NCI-H1048 (cell line): ENCODE results near the gene PTPRN2.
"Not testable (repeated sequence)": the region's sequence is repeated elsewhere in the genome, so short reads cannot be mapped to it uniquely, and the experiment has no call there.

Experiments used
- DNase-seq: peaks from one replicate; lab custom pipeline; 2025; lab: John Stamatoyannopoulos, UW

The PTPRN2 gene

GRCh38 chr7:158348446-158348845, 239.2 kb downstream of the PTPRN2 start:
- no peak for DNase-seq

GRCh38 chr7:158348039-158348438, 239.6 kb downstream of the PTPRN2 start:
- DNase-seq: not testable (repeated sequence)

GRCh38 chr7:158345731-158346130, 241.9 kb downstream of the PTPRN2 start:
- DNase-seq: no peak

- no peak for DNase-seq
Observed at GRCh38 chr7:158344706-158345300, 242.8 kb downstream of the PTPRN2 start.

- DNase-seq: no peak
Observed at GRCh38 chr7:158343936-158344455, 243.6 kb downstream of the PTPRN2 start.

GRCh38 chr7:158343526-158343925, 244.1 kb downstream of the PTPRN2 start:
- no peak for DNase-seq

GRCh38 chr7:158341097-158341496, 246.5 kb downstream of the PTPRN2 start:
- DNase-seq: not testable (repeated sequence)

- DNase-seq: not testable (repeated sequence)
Observed at GRCh38 chr7:158336952-158337351, 250.7 kb downstream of the PTPRN2 start.

- DNase-seq: not testable (repeated sequence)
Observed at GRCh38 chr7:158332516-158332915, 255.1 kb downstream of the PTPRN2 start.

GRCh38 chr7:158331826-158332450, 255.7 kb downstream of the PTPRN2 start:
- DNase-seq: not testable (repeated sequence)

- DNase-seq: no peak
Observed at GRCh38 chr7:158329686-158330085, 257.9 kb downstream of the PTPRN2 start.

- DNase-seq: no peak
Observed at GRCh38 chr7:158329014-158329610, 258.5 kb downstream of the PTPRN2 start.

- no peak for DNase-seq
Observed at GRCh38 chr7:158328376-158329013, 259.1 kb downstream of the PTPRN2 start.

- DNase-seq: no peak
Observed at GRCh38 chr7:158327571-158328180, 259.9 kb downstream of the PTPRN2 start.

- DNase-seq: no peak
Observed at GRCh38 chr7:158327012-158327411, 260.6 kb downstream of the PTPRN2 start.

GRCh38 chr7:158325530-158326381, 261.9 kb downstream of the PTPRN2 start:
- no peak for DNase-seq

- no peak for DNase-seq
Observed at GRCh38 chr7:158324397-158325360, 262.9 kb downstream of the PTPRN2 start.

GRCh38 chr7:158323741-158324396, 263.8 kb downstream of the PTPRN2 start:
- no peak for DNase-seq
